Keratinocyte (primary cell): ENCODE results near the gene ZBTB20. TPM values are rescaled to one million over a fixed set of nuclear protein-coding genes. Genes with fewer than 3 reads are reported as not detected.

Experiments
- DNase-seq: peaks from one replicate; pipeline ENCODE4 v3.0.0-alpha.2; 2011; ENCODE audit warnings: low read depth, missing footprints, low spot score
- FAIRE-seq: peaks from 2 replicates; lab custom pipeline; 2011; peaks lifted over from hg19 to GRCh38; lab: Jason Lieb, UNC
- H2AFZ ChIP-seq: 2 replicates; pipeline ENCODE4 v1.6.0; 2012; ENCODE audit warnings: low read length, control low read depth, inconsistent platforms; ENCODE audit not compliant: control insufficient read depth
- H3K27ac ChIP-seq: 2 replicates; pipeline ENCODE4 v1.5.1; 2011; ENCODE audit warnings: low read length; ENCODE audit not compliant: control insufficient read depth, insufficient read depth
- H3K27me3 ChIP-seq: 3 replicates; pipeline ENCODE4 v1.6.0; 2011; ENCODE audit warnings: low read length; ENCODE audit not compliant: control insufficient read depth, insufficient read depth; ENCODE audit errors: extremely low read depth
- H3K36me3 ChIP-seq, 2 experiments: 2 replicates in 1 of 2; 3 replicates in 1 of 2; pipeline ENCODE4 v1.5.1; 2011; ENCODE audit warnings: low read length in 2 of 2, mild to moderate bottlenecking in 1 of 2; ENCODE audit not compliant: control insufficient read depth in 2 of 2, insufficient read depth in 2 of 2; ENCODE audit errors: extremely low read depth in 1 of 2
- H3K4me1 ChIP-seq: 3 replicates; pipeline ENCODE4 v1.5.1; 2011; ENCODE audit warnings: low read length; ENCODE audit not compliant: control insufficient read depth, insufficient read depth; ENCODE audit errors: extremely low read depth
- H3K4me2 ChIP-seq: 3 replicates; pipeline ENCODE4 v1.6.0; 2011; ENCODE audit warnings: low read depth, low read length; ENCODE audit not compliant: control insufficient read depth, insufficient read depth; ENCODE audit errors: extremely low read depth
- H3K4me3 ChIP-seq, 3 experiments: fragments of 200-600 bp in 1 of 3; sonication (generic) in 1 of 3; 2 replicates in 2 of 3; 3 replicates in 1 of 3; pipeline ENCODE4 v1.5.1; 2011 to 2016; ENCODE audit warnings: low read length in 3 of 3, mild to moderate bottlenecking in 3 of 3, control low read depth in 2 of 3, inconsistent platforms in 1 of 3, low read depth in 1 of 3, mixed read lengths in 1 of 3, mixed run types in 1 of 3, moderate library complexity in 1 of 3; ENCODE audit not compliant: control insufficient read depth in 2 of 3, insufficient read depth in 2 of 3; ENCODE audit errors: extremely low read depth in 1 of 3
- H3K79me2 ChIP-seq: 2 replicates; pipeline ENCODE4 v1.6.0; 2012; ENCODE audit warnings: low read length; ENCODE audit not compliant: control insufficient read depth, insufficient read depth
- H3K9ac ChIP-seq: 3 replicates; pipeline ENCODE4 v1.6.0; 2011; ENCODE audit warnings: low read length; ENCODE audit not compliant: control insufficient read depth, insufficient read depth; ENCODE audit errors: extremely low read depth
- H3K9me1 ChIP-seq: 3 replicates; pipeline ENCODE4 v1.6.0; 2011; ENCODE audit warnings: low read length; ENCODE audit not compliant: control insufficient read depth, insufficient read depth; ENCODE audit errors: extremely low read depth
- H3K9me3 ChIP-seq: 2 replicates; pipeline ENCODE4 v1.5.1; 2012; ENCODE audit warnings: low read depth, low read length; ENCODE audit not compliant: control insufficient read depth
- H4K20me1 ChIP-seq: 3 replicates; pipeline ENCODE4 v1.6.0; 2011; ENCODE audit warnings: low read length; ENCODE audit not compliant: control insufficient read depth, insufficient read depth; ENCODE audit errors: extremely low read depth
- EZH2 ChIP-seq: IDR thresholded peaks from one replicate; pipeline ENCODE4 v1.6.1; 2012; ENCODE audit warnings: inconsistent platforms, mild to moderate bottlenecking, low read length, moderate library complexity
- dilution Hi-C: fragments of 300-500 bp; cut with MboI; formaldehyde crosslinking; loops from one replicate; pipeline ENCODE4 v1.7.0; 2020; ENCODE audit warnings: low sequenced_read_pairs; ENCODE audit not compliant: extremely low pct_ligation_motif_present
- polyA plus RNA-seq, 5 experiments: library from polyadenylated mRNA; depleted of rRNA in 3 of 5; stranded (reverse) in 3 of 5; stranded (forward) in 1 of 5; unstranded in 1 of 5; fragments of >200 nt; gene quantifications; 1 replicate in 1 of 5; 2 replicates in 3 of 5; 3 replicates in 1 of 5; pipeline versions ENCODE4 v1.2.1 to v1.2.3, GENCODE V29; 2011 to 2012; ENCODE audit warnings: missing spikeins in 2 of 5, low read depth in 1 of 5, low replicate concordance in 1 of 5
- TF ChIP-seq, protein P1 (sequence below), 3 experiments: IDR thresholded peaks in 1 of 3; conservative IDR thresholded peaks in 1 of 3; optimal IDR thresholded peaks in 1 of 3; 2 replicates in 2 of 3; 3 replicates in 1 of 3; pipeline versions ENCODE3 to v1.5.1; 2011; ENCODE audit warnings: low read length in 3 of 3, mild to moderate bottlenecking in 3 of 3, moderate library complexity in 2 of 3, control low read depth in 1 of 3, inconsistent platforms in 1 of 3; ENCODE audit not compliant: insufficient read depth in 2 of 3; ENCODE audit errors: extremely low read depth in 1 of 3

ZBTB20 gene
- polyA plus RNA-seq, 1 donor (not counting 4 experiments of a cell fraction or from before 2014, with no cell fraction given) = 0.52 TPM

DNA sequence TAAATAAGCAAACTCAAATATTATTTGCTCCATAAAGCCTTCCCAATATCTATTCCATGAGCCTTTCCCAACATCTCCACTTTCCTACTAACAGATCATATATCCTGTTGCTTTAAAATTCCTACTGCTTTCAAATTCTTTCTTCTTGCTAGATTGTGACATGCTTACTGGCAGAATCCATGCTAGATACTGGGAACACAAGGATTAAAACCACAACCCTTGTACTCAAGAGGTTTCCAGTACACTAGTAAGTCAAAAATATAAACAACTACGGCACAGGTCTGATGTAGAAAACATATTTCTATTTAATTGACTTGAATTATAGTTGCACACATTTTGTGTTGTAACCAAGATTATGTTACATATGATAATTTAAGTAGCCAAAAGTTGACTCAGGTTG is 275.0 kb downstream of the ZBTB20 start:
- no peak for TF ChIP-seq EZH2
- TF ChIP-seq, protein P1, sequence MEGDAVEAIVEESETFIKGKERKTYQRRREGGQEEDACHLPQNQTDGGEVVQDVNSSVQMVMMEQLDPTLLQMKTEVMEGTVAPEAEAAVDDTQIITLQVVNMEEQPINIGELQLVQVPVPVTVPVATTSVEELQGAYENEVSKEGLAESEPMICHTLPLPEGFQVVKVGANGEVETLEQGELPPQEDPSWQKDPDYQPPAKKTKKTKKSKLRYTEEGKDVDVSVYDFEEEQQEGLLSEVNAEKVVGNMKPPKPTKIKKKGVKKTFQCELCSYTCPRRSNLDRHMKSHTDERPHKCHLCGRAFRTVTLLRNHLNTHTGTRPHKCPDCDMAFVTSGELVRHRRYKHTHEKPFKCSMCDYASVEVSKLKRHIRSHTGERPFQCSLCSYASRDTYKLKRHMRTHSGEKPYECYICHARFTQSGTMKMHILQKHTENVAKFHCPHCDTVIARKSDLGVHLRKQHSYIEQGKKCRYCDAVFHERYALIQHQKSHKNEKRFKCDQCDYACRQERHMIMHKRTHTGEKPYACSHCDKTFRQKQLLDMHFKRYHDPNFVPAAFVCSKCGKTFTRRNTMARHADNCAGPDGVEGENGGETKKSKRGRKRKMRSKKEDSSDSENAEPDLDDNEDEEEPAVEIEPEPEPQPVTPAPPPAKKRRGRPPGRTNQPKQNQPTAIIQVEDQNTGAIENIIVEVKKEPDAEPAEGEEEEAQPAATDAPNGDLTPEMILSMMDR (optimal IDR thresholded peaks at IDR 0.05 in 1 of 3, IDR thresholded peaks at IDR 0.05 in 1 of 3, conservative IDR thresholded peaks at IDR 0.05 in 1 of 3; ENCODE audit: extremely low read depth in 1 of 3, insufficient read depth in 2 of 3, low read length in 3 of 3) = no peak
- H3K9me1 ChIP-seq = no peaks in the 10 kb centered on the region
- no peak overlapping the region for H3K27ac ChIP-seq
- dilution Hi-C loops = no loop called here
- H3K4me3 ChIP-seq = no peak overlapping the region
- no peak overlapping the region for H2AFZ ChIP-seq
- H3K27me3 ChIP-seq = no peaks in the 10 kb centered on the region
- H3K4me2 ChIP-seq = no peak overlapping the region
- H3K36me3 ChIP-seq = no peaks in the 10 kb centered on the region
- no peak overlapping the region for H3K9ac ChIP-seq
- H3K79me2 ChIP-seq = no peaks in the 10 kb centered on the region
- H3K9me3 ChIP-seq = no peaks in the 10 kb centered on the region
- FAIRE-seq (no peak), DNase-seq (no peak)
- no peaks in the 10 kb centered on the region for H3K4me1 ChIP-seq
- no peaks in the 10 kb centered on the region for H4K20me1 ChIP-seq

DNA sequence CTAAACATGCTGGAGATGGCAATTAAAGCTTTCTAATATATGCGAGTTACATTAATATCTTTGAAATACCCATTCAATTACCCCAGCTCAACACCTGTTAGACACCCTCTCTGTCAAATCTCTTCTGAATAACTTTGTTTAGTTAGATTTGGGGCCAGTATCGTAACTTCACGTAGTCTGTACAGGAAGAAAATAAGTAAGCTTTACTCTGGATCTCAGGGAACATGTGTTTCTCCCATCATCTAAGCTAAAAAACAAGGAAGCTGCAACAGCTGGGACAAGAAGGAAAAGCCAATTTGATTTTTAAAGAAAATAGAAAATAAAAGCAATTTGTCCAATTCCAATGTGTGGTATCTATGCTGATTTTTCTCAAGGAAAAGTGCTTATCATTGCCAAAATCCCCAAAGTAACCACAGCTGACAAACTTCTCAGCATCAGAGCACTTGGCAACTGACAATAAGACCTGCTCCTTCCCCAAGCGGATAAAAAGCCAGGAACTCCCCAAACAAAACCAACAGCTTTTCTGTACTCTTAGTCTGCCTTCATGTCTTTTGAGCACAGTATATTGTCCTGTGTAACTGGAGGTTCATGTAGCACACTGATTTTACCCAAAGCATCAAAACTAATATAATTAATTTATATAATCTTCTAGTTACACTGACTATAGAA is 279.1 kb downstream of the ZBTB20 start:
- Histone ChIP-seq H3K9ac (no peak overlapping the region), H3K4me3 (no peak overlapping the region), H3K9me3 (no peaks in the 10 kb centered on the region), H4K20me1 (no peaks in the 10 kb centered on the region), H3K36me3 (no peaks in the 10 kb centered on the region), H3K27me3 (no peaks in the 10 kb centered on the region), H2AFZ (no peak overlapping the region), H3K4me2 (no peak overlapping the region), H3K27ac (no peak overlapping the region), H3K79me2 (no peaks in the 10 kb centered on the region), H3K9me1 (no peaks in the 10 kb centered on the region), H3K4me1 (no peaks in the 10 kb centered on the region)
- FAIRE-seq (no peak), DNase-seq (no peak)
- dilution Hi-C loops = no loop called here
- TF ChIP-seq EZH2 = no peak
- TF ChIP-seq, protein P1 (optimal IDR thresholded peaks at IDR 0.05 in 1 of 3, IDR thresholded peaks at IDR 0.05 in 1 of 3, conservative IDR thresholded peaks at IDR 0.05 in 1 of 3; ENCODE audit: extremely low read depth in 1 of 3, insufficient read depth in 2 of 3, low read length in 3 of 3) = no peak
